Esophagus muscularis mucosa (tissue), 4 donors: ENCODE measurements around the gene TOR2A. TPM values are rescaled to one million over a fixed set of nuclear protein-coding genes. Genes with fewer than 3 reads are reported as not detected.

Experiments used
- DNase-seq: peaks from one replicate; pipeline ENCODE4 v3.0.0-alpha.2; 2017; ENCODE audit errors: extremely low spot score
- H3K27ac ChIP-seq, 4 donors: fragments of 200-600 bp; sonication (generic); replicated peaks in 1 of 4; 1 replicate in 3 of 4; 2 replicates in 1 of 4; pipeline ENCODE4 v1.5.1; 2016 to 2019; ENCODE audit warnings: mild to moderate bottlenecking in 1 of 4
- H3K27me3 ChIP-seq, 4 donors: fragments of 200-600 bp; sonication (generic); one replicate each; pipeline versions ENCODE4 v1.5.1 to v1.6.0; 2016 to 2019
- H3K36me3 ChIP-seq, 4 donors: fragments of 200-600 bp; sonication (generic); one replicate each; pipeline ENCODE4 v1.5.1; 2016 to 2019
- H3K4me1 ChIP-seq, 4 donors: fragments of 200-600 bp; sonication (generic); one replicate each; pipeline ENCODE4 v1.5.1; 2016 to 2019
- H3K4me3 ChIP-seq, 4 donors: fragments of 200-600 bp; sonication (generic); 1 replicate in 2 of 4; 2 replicates in 2 of 4; pipeline ENCODE4 v1.5.1; 2016 to 2019; ENCODE audit warnings: mild to moderate bottlenecking in 4 of 4, moderate library complexity in 1 of 4
- H3K9me3 ChIP-seq, 4 donors: fragments of 200-600 bp; sonication (generic); 1 replicate in 3 of 4; 2 replicates in 1 of 4; pipeline ENCODE4 v1.5.1; 2016 to 2019
- CTCF ChIP-seq, 3 experiments: fragments of 200-600 bp in 2 of 3; fragments of 450-650 bp in 1 of 3; sonication (generic) in 2 of 3; IDR thresholded peaks; one replicate each; pipeline ENCODE4 v1.5.1; 2017 to 2019; ENCODE audit warnings: antibody characterized with exemption in 3 of 3, mild to moderate bottlenecking in 2 of 3, moderate library complexity in 1 of 3
- EP300 ChIP-seq: sonication (generic); formaldehyde crosslinking; IDR thresholded peaks from one replicate; pipeline ENCODE4 v1.6.1; 2017; ENCODE audit warnings: antibody characterized with exemption
- POLR2A ChIP-seq: fragments of 450-650 bp; IDR thresholded peaks from one replicate; pipeline ENCODE4 v1.6.1; 2017; ENCODE audit warnings: antibody characterized with exemption, moderate library complexity, mild to moderate bottlenecking, low read depth
- POLR2AphosphoS5 ChIP-seq, 2 donors: sonication (generic); formaldehyde crosslinking; IDR thresholded peaks; one replicate each; pipeline ENCODE4 v1.6.1; 2017; ENCODE audit warnings: antibody characterized with exemption in 2 of 2
- WGBS: methylation state at CpG from one replicate; pipeline ENCODE4 v1.1.5; 2018; 5-methylcytosine and 5-hydroxymethylcytosine counted together
- intact Hi-C: fragments of 100-400 bp; cut with DNase I; formaldehyde crosslinking; loops from one replicate; pipeline ENCODE4 v1.15.1; 2023
- total RNA-seq, 4 donors: library from RNA; depleted of rRNA; stranded (reverse); fragments of >200 nt; gene quantifications; one replicate each; pipeline versions ENCODE4 v1.1.0 to v1.2.1, GENCODE V29; 2016

Gene TOR2A
- total RNA-seq, 4 donors from 2014 or later, result 5.4 to 9.2 (median 7.0) TPM

- Histone ChIP-seq H3K4me3 (no peak overlapping the region), H3K9me3 (no peaks in the 10 kb centered on the region), H3K27me3 (peaks cover 0 to 8% (median 0%) of the 10 kb centered on the region in 4 donors), H3K27ac (no peak overlapping the region), H3K4me1 (peaks cover 10 to 19% (median 16%) of the 10 kb centered on the region in 4 donors), H3K36me3 (peaks cover 0 to 7% (median 2%) of the 10 kb centered on the region in 4 donors)
- TF ChIP-seq POLR2AphosphoS5 (IDR thresholded peaks at IDR 0.05) (no peak), EP300 (no peak), POLR2A (no peak), CTCF (IDR thresholded peaks at IDR 0.05) (no peak)
- intact Hi-C loops, result no loop called here
- no peak for DNase-seq
- 94% methylated on average over 10 of the region's 10 CpGs for WGBS
These were observed 24.8 kb downstream of the TOR2A start for GRCh38 chr9:127710204-127710783.

- TF ChIP-seq POLR2A, result no peak
- Histone ChIP-seq H3K27ac (no peak overlapping the region), H3K9me3 (no peaks in the 10 kb centered on the region), H3K27me3 (peaks cover 0 to 9% (median 0%) of the 10 kb centered on the region in 4 donors), H3K4me1 (peaks cover 1 to 8% (median 6%) of the 10 kb centered on the region in 4 donors), H3K4me3 (no peak overlapping the region), H3K36me3 (peaks cover 0 to 7% (median 2%) of the 10 kb centered on the region in 4 donors)
- intact Hi-C loops, result no loop called here
- no peak for DNase-seq
- 96% methylated on average over 2 of the region's 8 CpGs for WGBS
These were observed 26.0 kb downstream of the TOR2A start for GRCh38 chr9:127708952-127709587.

GRCh38 chr9:127707766-127708165, 27.3 kb downstream of the TOR2A start:
- Histone ChIP-seq H3K27ac (no peak overlapping the region), H3K27me3 (peaks cover 0 to 15% (median 0%) of the 10 kb centered on the region in 4 donors), H3K4me1 (peaks cover 0 to 5% (median 2%) of the 10 kb centered on the region in 4 donors), H3K9me3 (no peaks in the 10 kb centered on the region), H3K36me3 (peaks cover 0 to 7% (median 2%) of the 10 kb centered on the region in 4 donors), H3K4me3 (no peak overlapping the region)
- intact Hi-C loops, result no loop called here
- TF ChIP-seq POLR2AphosphoS5 (IDR thresholded peaks at IDR 0.05) (no peak), EP300 (no peak), POLR2A (no peak), CTCF (IDR thresholded peaks at IDR 0.05) (no peak)
- no peak for DNase-seq
- 76% methylated on average over 5 of the region's 5 CpGs for WGBS

GRCh38 chr9:127706836-127707241, 28.3 kb downstream of the TOR2A start, which contains the start of gene CFAP157:
CFAP157 (plus strand) TSS chr9:127706988; CDS start chr9:127707032, 44 bp downstream.
- intact Hi-C loops, result no loop called here
- DNase-seq, result no peak
- TF ChIP-seq POLR2AphosphoS5 (IDR thresholded peaks at IDR 0.05) (no peak), CTCF (IDR thresholded peaks at IDR 0.05) (no peak), POLR2A (no peak), EP300 (no peak)
- peaks cover 0 to 15% (median 0%) of the 10 kb centered on the region in 4 donors for H3K27me3 ChIP-seq
- no peak within 1 kb of the TSS for H3K27ac ChIP-seq
- peaks cover 0 to under 1% (median 0%) of the 10 kb centered on the region in 4 donors for H3K36me3 ChIP-seq
- H3K4me1 ChIP-seq, result peaks cover 0 to 5% (median 2%) of the 10 kb centered on the region in 4 donors
- no peak within 1 kb of the TSS for H3K4me3 ChIP-seq
- WGBS, result 69% methylated on average over 11 of the region's 11 CpGs
- H3K9me3 ChIP-seq, result no peaks in the 10 kb centered on the region

- DNase-seq, result no peak
- WGBS, result 73% methylated on average over 7 of the region's 12 CpGs
- peaks cover 0 to 5% (median 2%) of the 10 kb centered on the region in 4 donors for H3K4me1 ChIP-seq
- intact Hi-C loops, result no loop called here
- no peaks in the 10 kb centered on the region for H3K9me3 ChIP-seq
- H3K4me3 ChIP-seq, result no peak overlapping the region
- no peak overlapping the region for H3K27ac ChIP-seq
- no peaks in the 10 kb centered on the region for H3K36me3 ChIP-seq
- peaks cover 0 to 15% (median 0%) of the 10 kb centered on the region in 4 donors for H3K27me3 ChIP-seq
- TF ChIP-seq CTCF (IDR thresholded peaks at IDR 0.05) (no peak), POLR2AphosphoS5 (IDR thresholded peaks at IDR 0.05) (no peak), POLR2A (no peak), EP300 (no peak)
These were observed 29.3 kb downstream of the TOR2A start for GRCh38 chr9:127705577-127706379.
